UCSD-AML1 (cell line): Measurements from ENCODE around the gene CELF5.
"Not testable (repeated sequence)": the region's sequence is repeated elsewhere in the genome, so short reads cannot be mapped to it uniquely, and the experiment has no call there.

ENCODE experiments used
- DNase-seq: peaks from one replicate; lab custom pipeline; 2025; ENCODE audit not compliant: unreplicated experiment; lab: John Stamatoyannopoulos, UW

The CELF5 gene

DNA sequence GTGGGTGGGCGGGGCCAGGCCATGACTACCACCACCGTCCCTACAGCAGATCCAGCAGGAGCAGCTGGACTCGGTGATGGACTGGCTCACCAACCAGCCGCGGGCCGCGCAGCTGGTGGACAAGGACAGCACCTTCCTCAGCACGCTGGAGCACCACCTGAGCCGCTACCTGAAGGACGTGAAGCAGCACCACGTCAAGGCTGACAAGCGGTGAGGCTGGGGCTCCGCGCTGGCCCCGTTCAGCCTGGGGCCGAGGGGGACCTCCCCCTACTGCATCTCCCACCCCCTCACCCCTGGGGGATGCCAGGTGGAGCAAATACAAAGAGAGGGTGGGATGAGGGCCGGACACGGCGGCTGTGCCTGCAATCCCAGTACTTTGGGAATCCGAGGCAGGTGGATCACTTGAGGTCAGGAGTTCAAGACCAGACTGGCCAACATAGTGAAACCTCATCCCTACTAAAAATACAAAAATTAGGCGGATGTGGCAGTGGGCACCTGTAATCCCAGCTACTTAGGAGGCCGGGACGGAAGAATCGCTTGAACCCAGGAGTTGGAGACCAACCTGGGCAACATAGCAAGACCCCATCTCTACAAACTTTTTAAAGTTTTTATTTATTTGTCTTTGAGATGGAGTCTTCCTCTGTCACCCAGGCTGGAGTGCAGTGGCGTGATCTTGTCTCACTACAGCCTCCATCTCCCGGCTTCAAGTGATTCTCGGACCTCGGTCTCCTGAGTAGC is 18.1 kb upstream of the CELF5 start:
- no peak for DNase-seq

DNA sequence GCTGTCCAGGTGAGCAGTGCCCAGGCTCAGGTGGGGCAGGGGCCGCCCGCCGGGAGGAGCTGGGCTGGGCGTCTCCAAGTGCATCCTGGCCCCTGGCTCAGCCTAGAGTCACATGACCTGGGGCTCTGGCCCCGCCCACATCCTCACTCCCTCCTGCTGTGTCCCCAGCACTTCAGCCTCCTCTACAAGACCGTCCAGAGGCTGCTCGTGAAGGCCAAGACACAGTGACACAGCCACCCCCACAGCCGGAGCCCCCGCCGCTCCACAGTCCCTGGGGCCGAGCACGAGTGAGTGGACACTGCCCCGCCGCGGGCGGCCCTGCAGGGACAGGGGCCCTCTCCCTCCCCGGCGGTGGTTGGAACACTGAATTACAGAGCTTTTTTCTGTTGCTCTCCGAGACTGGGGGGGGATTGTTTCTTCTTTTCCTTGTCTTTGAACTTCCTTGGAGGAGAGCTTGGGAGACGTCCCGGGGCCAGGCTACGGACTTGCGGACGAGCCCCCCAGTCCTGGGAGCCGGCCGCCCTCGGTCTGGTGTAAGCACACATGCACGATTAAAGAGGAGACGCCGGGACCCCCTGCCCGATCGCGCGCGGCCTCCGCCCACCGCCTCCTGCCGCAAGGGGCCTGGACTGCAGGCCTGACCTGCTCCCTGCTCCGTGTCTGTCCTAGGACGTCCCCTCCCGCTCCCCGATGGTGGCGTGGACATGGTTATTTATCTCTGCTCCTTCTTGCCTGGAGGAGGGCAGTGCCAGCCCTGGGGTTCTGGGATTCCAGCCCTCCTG is 16.8 kb upstream of the CELF5 start:
- no peak for DNase-seq

GRCh38 chr19:3208317-3209207 is 15.9 kb upstream of the CELF5 start:
- DNase-seq, result no peak

DNA sequence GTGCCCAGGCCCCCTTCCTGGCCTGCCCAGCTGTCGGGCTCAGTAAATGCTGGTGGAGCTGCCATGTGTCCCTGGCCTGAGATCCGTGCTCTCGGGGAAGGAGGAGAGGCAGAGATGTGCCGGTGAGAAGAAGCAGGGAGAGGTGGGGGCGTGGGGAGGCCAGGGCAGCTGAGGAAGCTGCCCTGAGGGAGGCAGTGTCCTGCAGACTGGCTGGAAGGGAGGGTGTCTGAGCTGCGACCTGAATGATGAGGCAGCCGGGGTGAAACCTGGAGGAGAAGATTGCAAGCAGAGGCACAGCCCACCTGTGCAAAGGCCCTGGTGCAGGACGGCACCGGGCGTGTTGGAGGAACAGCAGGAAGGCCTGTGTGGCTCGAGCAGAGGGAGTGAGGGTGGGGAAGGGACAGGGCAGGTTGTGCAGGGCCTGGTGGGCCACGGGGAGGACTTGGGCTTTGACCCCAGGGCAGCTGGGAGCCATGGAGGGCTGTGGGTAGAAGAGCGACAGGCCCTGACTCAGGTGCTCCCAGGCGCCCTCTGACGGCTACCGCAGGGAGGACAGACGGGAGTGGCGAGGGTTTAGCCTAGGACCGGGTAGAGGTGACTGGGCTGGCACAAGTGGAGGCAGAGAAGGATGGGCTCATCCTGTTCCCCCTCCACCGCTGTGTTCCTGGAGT is 14.0 kb upstream of the CELF5 start:
- peak; percentile 43 for DNase-seq

GRCh38 chr19:3211191-3211590 is 13.3 kb upstream of the CELF5 start:
- no peak for DNase-seq

- DNase-seq, result no peak
Measured at GRCh38 chr19:3213159-3213558, 11.3 kb upstream of the CELF5 start.

GRCh38 chr19:3216874-3217273 is 7.6 kb upstream of the CELF5 start:
- no peak for DNase-seq

- DNase-seq, result no peak
Measured at GRCh38 chr19:3220576-3220975, 3.9 kb upstream of the CELF5 start.

GRCh38 chr19:3221576-3221975 is 2.9 kb upstream of the CELF5 start:
- DNase-seq, result not testable (repeated sequence)

DNA sequence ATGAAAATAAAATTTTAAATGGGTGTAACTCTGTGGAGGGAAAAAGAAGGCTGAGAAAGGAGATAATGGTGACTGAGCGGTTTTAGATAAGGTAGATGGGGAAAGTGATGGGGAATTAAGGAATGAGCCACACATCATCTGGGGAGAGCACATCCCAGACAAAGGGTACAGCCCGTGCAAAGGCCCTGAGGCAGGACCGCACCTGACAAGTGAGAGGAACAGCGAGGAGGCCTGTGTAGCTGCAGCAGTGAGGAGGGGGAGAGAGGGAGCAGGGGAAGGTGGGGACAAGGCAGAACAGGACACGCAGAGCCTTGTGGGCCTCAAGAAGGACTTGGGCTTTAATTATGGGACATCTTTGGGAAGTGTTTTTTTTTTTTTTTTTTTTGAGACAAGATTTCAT is 1.8 kb upstream of the CELF5 start:
- DNase-seq, result no peak

DNA sequence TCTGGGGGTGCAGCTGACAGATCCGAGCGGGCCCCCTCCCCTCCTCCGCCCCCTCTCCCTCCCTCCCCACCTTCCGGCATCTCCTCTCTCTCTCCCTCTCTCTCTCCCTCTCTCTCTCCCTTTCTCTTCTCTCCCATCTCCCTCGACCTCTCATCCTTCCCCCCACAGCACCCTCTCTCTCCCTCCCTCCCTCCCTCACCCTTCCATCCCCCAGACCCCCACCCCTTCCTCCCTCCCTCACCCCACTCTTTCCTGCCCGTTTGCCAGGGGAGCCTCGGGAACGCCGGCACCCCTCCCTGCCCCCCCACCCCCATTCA is 666 bp downstream of the CELF5 start:
- DNase-seq, result no peak

DNA sequence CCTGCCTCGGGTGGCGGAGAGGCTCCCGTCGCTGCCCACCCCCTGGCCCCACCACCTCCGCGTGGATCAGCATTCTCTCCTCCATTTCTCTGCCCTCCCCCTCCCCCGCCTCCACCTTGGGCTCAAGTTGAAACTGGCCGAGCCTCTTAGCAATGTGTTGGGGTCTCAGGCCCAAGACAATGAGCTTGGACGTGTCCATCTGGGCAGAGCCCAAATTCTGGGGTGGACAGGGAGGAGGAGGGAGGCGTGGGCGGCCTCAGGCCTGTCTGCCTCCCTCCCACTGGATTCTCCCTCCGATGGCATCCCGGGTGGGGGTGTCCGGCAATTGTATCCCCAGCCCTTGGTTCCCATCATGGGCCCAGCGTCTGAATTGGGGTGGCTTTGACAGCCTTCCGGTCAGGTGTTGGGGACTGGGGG is 1.2 kb downstream of the CELF5 start:
- no peak for DNase-seq

- DNase-seq, result no peak
Measured at GRCh38 chr19:3227054-3227626, 2.7 kb downstream of the CELF5 start.

- no peak for DNase-seq
Measured at GRCh38 chr19:3229346-3229743, 4.9 kb downstream of the CELF5 start.

- no peak for DNase-seq
Measured at GRCh38 chr19:3229888-3230496, 5.5 kb downstream of the CELF5 start.

GRCh38 chr19:3231288-3231687 is 6.8 kb downstream of the CELF5 start:
- DNase-seq, result no peak

GRCh38 chr19:3233116-3233515 is 8.7 kb downstream of the CELF5 start:
- no peak for DNase-seq

GRCh38 chr19:3233831-3234230 is 9.4 kb downstream of the CELF5 start:
- no peak for DNase-seq

DNA sequence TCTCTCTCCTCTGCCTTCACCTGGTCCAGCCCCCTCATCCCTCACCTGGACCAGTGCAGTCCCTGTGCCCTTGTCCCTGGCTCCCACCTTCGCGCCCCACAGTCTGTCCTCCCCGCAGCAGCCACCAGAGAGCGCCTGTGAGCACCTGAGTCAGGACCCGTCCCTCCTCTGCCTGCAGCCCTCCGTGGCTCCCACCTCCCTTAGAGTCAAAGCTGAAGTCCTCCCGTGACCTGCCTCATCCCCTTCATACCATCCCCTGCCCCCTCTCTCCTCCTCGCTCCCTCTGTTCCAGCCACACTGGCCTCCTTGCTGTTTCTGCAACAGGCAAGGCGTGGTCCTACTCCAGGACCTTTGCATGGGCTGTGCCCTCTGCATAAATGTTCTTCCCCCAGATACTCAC is 10.3 kb downstream of the CELF5 start:
- no peak for DNase-seq

GRCh38 chr19:3235604-3236003 is 11.1 kb downstream of the CELF5 start:
- DNase-seq, result not testable (repeated sequence)
